Liver (tissue), 9 donors: ENCODE data around the gene ADGRG1. TPM values are rescaled to one million over a fixed set of nuclear protein-coding genes. Genes with fewer than 3 reads are reported as not detected.

Source experiments
- DNase-seq: peaks from one replicate; pipeline ENCODE4 v3.0.0-alpha.2; 2017; ENCODE audit warnings: low spot score
- H3K27ac ChIP-seq, 2 donors: one replicate each; pipeline ENCODE4 v1.7.0; 2013; ENCODE audit warnings: inconsistent platforms in 2 of 2, low read length in 2 of 2, control low read depth in 1 of 2, low read depth in 1 of 2, mild to moderate bottlenecking in 1 of 2
- H3K27me3 ChIP-seq, 4 donors: one replicate each; pipeline versions ENCODE4 v1.6.1 to v1.7.0; 2013; ENCODE audit warnings: low read length in 3 of 4, inconsistent platforms in 1 of 4, mild to moderate bottlenecking in 1 of 4, moderate library complexity in 1 of 4; ENCODE audit not compliant: control insufficient read depth in 4 of 4, insufficient read depth in 4 of 4
- H3K36me3 ChIP-seq, 4 donors: one replicate each; pipeline versions ENCODE4 v1.6.1 to v1.7.0; 2013; ENCODE audit warnings: low read length in 3 of 4, mild to moderate bottlenecking in 3 of 4, low read depth in 1 of 4, moderate library complexity in 1 of 4; ENCODE audit not compliant: control insufficient read depth in 4 of 4, insufficient read depth in 3 of 4
- H3K4me1 ChIP-seq, 4 donors: one replicate each; pipeline versions ENCODE4 v1.6.1 to v1.7.0; 2013; ENCODE audit warnings: low read length in 3 of 4, mild to moderate bottlenecking in 3 of 4, moderate library complexity in 1 of 4; ENCODE audit not compliant: control insufficient read depth in 4 of 4, insufficient read depth in 4 of 4
- H3K4me3 ChIP-seq, 3 donors: one replicate each; pipeline versions ENCODE4 v1.6.1 to v1.7.0; 2013; ENCODE audit warnings: low read length in 3 of 3, control low read depth in 1 of 3, low read depth in 1 of 3, mild to moderate bottlenecking in 1 of 3
- H3K9ac ChIP-seq, 2 donors: one replicate each; pipeline ENCODE4 v1.7.0; 2013; ENCODE audit warnings: low read length in 2 of 2, mild to moderate bottlenecking in 2 of 2, moderate library complexity in 2 of 2, control low read depth in 1 of 2, low read depth in 1 of 2
- H3K9me3 ChIP-seq, 4 donors: one replicate each; pipeline versions ENCODE4 v1.6.1 to v1.7.0; 2013; ENCODE audit warnings: low read length in 3 of 4; ENCODE audit not compliant: control insufficient read depth in 4 of 4
- EGR1 ChIP-seq, 2 donors: IDR thresholded peaks; 2 replicates each; pipeline ENCODE4 v1.6.1; 2016 to 2018; ENCODE audit warnings: antibody characterized with exemption in 2 of 2, low read depth in 2 of 2
- FOXA1 ChIP-seq: IDR thresholded peaks from 2 replicates; pipeline ENCODE4 v1.6.1; 2016; ENCODE audit warnings: antibody characterized with exemption
- FOXA2 ChIP-seq: IDR thresholded peaks from 2 replicates; pipeline ENCODE4 v1.6.1; 2016; ENCODE audit warnings: antibody characterized with exemption
- GABPA ChIP-seq, 2 donors: IDR thresholded peaks in 1 of 2; conservative IDR thresholded peaks in 1 of 2; 2 replicates each; pipeline ENCODE4 v1.6.1; 2016; ENCODE audit warnings: antibody characterized with exemption in 2 of 2, mild to moderate bottlenecking in 1 of 2, moderate library complexity in 1 of 2
- HNF4A ChIP-seq, 2 donors: conservative IDR thresholded peaks; 2 replicates each; pipeline ENCODE4 v1.6.1; 2016; ENCODE audit warnings: antibody characterized with exemption in 2 of 2, mild to moderate bottlenecking in 2 of 2
- HNF4G ChIP-seq: IDR thresholded peaks from 2 replicates; pipeline ENCODE4 v1.6.1; 2016; ENCODE audit warnings: antibody characterized with exemption
- JUND ChIP-seq, 2 donors: IDR thresholded peaks; 2 replicates each; pipeline ENCODE4 v1.6.1; 2016; ENCODE audit warnings: antibody characterized with exemption in 2 of 2
- NR2F2 ChIP-seq: IDR thresholded peaks from 2 replicates; pipeline ENCODE4 v1.6.1; 2016; ENCODE audit warnings: antibody characterized with exemption
- RAD21 ChIP-seq, 2 donors: IDR thresholded peaks; 2 replicates each; pipeline ENCODE4 v1.6.1; 2016; ENCODE audit warnings: antibody characterized with exemption in 2 of 2, mild to moderate bottlenecking in 2 of 2
- REST ChIP-seq: IDR thresholded peaks from 2 replicates; pipeline ENCODE4 v1.6.1; 2016; ENCODE audit warnings: antibody characterized with exemption, mild to moderate bottlenecking
- RXRA ChIP-seq, 2 donors: IDR thresholded peaks; 2 replicates each; pipeline ENCODE4 v1.6.1; 2017 to 2018; ENCODE audit warnings: antibody characterized with exemption in 2 of 2, mild to moderate bottlenecking in 1 of 2
- SP1 ChIP-seq: IDR thresholded peaks from 2 replicates; pipeline ENCODE4 v1.6.1; 2018; ENCODE audit warnings: antibody characterized with exemption, mild to moderate bottlenecking
- TAF1 ChIP-seq: conservative IDR thresholded peaks from 2 replicates; pipeline ENCODE4 v1.6.1; 2016; ENCODE audit warnings: antibody characterized with exemption, mild to moderate bottlenecking
- YY1 ChIP-seq: IDR thresholded peaks from 2 replicates; pipeline ENCODE4 v1.6.1; 2016; ENCODE audit warnings: antibody characterized with exemption, mild to moderate bottlenecking
- ZBTB33 ChIP-seq: IDR thresholded peaks from 2 replicates; pipeline ENCODE4 v1.6.1; 2016; ENCODE audit warnings: antibody characterized with exemption
- WGBS: extraction: QIAGEN DNeasy Blood & Tissue Kit; methylation state at CpG from one replicate; pipeline ENCODE4 v1.1.7; 2013; 5-methylcytosine and 5-hydroxymethylcytosine counted together
- polyA plus RNA-seq, 2 donors: library from polyadenylated mRNA; stranded (reverse) in 1 of 2; unstranded in 1 of 2; fragments of 200-250 nt in 1 of 2; fragments of >200 nt in 1 of 2; fragmentation: Nextera tagmentation in 1 of 2; extraction: Ambion mirVana in 1 of 2; gene quantifications; one replicate each; pipeline versions ENCODE4 v1.2.1 to v1.2.3, GENCODE V29; 2013 to 2015
- total RNA-seq, 2 donors: library from RNA; depleted of rRNA; stranded (reverse); fragments of >200 nt; gene quantifications; one replicate each; pipeline ENCODE4 v1.2.3, GENCODE V29; 2014
- TF ChIP-seq, protein P1 (sequence below): fragments of 150-350 bp; IDR thresholded peaks from 2 replicates; pipeline ENCODE4 v1.5.1; 2017; ENCODE audit warnings: improper control_type of control experiment, low read depth, low read length; ENCODE audit not compliant: missing input control
- TF ChIP-seq, protein P2 (sequence below): IDR thresholded peaks from 2 replicates; pipeline ENCODE4 v1.6.1; 2016; ENCODE audit warnings: antibody characterized with exemption
- TF ChIP-seq, protein P3 (sequence below): IDR thresholded peaks from 2 replicates; pipeline ENCODE4 v1.6.1; 2016; ENCODE audit warnings: antibody characterized with exemption
- donor health status: healthy.
- donor health status: healthy.
- donor health status: healthy.
- donor health status: healthy.
- donor health status: healthy.

The ADGRG1 gene
- total and polyA plus RNA-seq, 4 donors: 1.7 to 3.3 (median 2.0) TPM

- peaks cover 7 to 16% (median 11%) of the 10 kb centered on the region in 4 donors for H3K4me1 ChIP-seq
- H3K9me3 ChIP-seq: no peaks in the 10 kb centered on the region
- 94% methylated on average over 10 of the region's 10 CpGs for WGBS
- no peaks in the 10 kb centered on the region for H3K27me3 ChIP-seq
- no peak overlapping the region for H3K4me3 ChIP-seq
- no peak overlapping the region for H3K9ac ChIP-seq
- H3K27ac ChIP-seq: no peak overlapping the region
- no peaks in the 10 kb centered on the region for H3K36me3 ChIP-seq
- peak; percentile 21 for DNase-seq
- TF ChIP-seq NR2F2 (no peak), ZBTB33 (no peak), HNF4G (no peak), SP1 (no peak), HNF4A (conservative IDR thresholded peaks at IDR 0.05) (no peak), FOXA2 (no peak), EGR1 (IDR thresholded peaks at IDR 0.05; ENCODE audit: low read depth in 2 of 2) (no peak), REST (no peak), TAF1 (no peak), RXRA (IDR thresholded peaks at IDR 0.05) (no peak), RAD21 (IDR thresholded peaks at IDR 0.05) (no peak), GABPA (IDR thresholded peaks at IDR 0.05 in 1 of 2, conservative IDR thresholded peaks at IDR 0.05 in 1 of 2) (no peak), YY1 (no peak), FOXA1 (no peak), JUND (IDR thresholded peaks at IDR 0.05) (no peak)
- TF ChIP-seq, protein P1, sequence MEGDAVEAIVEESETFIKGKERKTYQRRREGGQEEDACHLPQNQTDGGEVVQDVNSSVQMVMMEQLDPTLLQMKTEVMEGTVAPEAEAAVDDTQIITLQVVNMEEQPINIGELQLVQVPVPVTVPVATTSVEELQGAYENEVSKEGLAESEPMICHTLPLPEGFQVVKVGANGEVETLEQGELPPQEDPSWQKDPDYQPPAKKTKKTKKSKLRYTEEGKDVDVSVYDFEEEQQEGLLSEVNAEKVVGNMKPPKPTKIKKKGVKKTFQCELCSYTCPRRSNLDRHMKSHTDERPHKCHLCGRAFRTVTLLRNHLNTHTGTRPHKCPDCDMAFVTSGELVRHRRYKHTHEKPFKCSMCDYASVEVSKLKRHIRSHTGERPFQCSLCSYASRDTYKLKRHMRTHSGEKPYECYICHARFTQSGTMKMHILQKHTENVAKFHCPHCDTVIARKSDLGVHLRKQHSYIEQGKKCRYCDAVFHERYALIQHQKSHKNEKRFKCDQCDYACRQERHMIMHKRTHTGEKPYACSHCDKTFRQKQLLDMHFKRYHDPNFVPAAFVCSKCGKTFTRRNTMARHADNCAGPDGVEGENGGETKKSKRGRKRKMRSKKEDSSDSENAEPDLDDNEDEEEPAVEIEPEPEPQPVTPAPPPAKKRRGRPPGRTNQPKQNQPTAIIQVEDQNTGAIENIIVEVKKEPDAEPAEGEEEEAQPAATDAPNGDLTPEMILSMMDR: no peak
- TF ChIP-seq, protein P2, sequence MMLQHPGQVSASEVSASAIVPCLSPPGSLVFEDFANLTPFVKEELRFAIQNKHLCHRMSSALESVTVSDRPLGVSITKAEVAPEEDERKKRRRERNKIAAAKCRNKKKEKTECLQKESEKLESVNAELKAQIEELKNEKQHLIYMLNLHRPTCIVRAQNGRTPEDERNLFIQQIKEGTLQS: no peak
- TF ChIP-seq, protein P3, sequence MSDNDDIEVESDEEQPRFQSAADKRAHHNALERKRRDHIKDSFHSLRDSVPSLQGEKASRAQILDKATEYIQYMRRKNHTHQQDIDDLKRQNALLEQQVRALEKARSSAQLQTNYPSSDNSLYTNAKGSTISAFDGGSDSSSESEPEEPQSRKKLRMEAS: no peak
Measured at GRCh38 chr16:57607676-57608461, 20.6 kb upstream of the ADGRG1 start.
